IMR-90 (cell line): ENCODE results near the gene COL25A1. TPM values are rescaled to one million over a fixed set of nuclear protein-coding genes. Genes with fewer than 3 reads are reported as not detected.

Experiments
- ATAC-seq: fragments of 200-7000 bp; cut with Tn5 transposase; 2 replicates; pipeline ENCODE4 v1.9.1; 2020; ENCODE audit warnings: low read depth, mild to moderate bottlenecking, moderate library complexity
- BruUV-seq: library from RNA; stranded (reverse); fragments of 400-500 nt; replicated peaks from 2 replicates; lab custom pipeline; 2021; lab: Mats Ljungman, UMichigan
- CTCF ChIA-PET: fragments of 300-600 bp; formaldehyde crosslinking; extraction: SDS; loops from one replicate; lab custom pipeline; 2021; ENCODE audit warnings: antibody characterized with exemption; lab: Yijun Ruan, JAX
- POLR2A ChIA-PET: fragments of 300-600 bp; sonication (Branson Sonifier 250); formaldehyde crosslinking; loops from one replicate; lab custom pipeline; 2022; ENCODE audit warnings: antibody characterized with exemption; ENCODE audit not compliant: unreplicated experiment; lab: Charles Lee
- DNase-seq: peaks from one replicate; pipeline ENCODE4 v3.0.0; 2013
- H2AFZ ChIP-seq: replicated peaks from 2 replicates; pipeline ENCODE3; 2013; ENCODE audit warnings: low read length, mild to moderate bottlenecking; ENCODE audit not compliant: poor library complexity
- H2AK5ac ChIP-seq: 2 replicates; pipeline ENCODE4 v1.6.1; 2013; ENCODE audit warnings: low read depth, low read length, inconsistent platforms
- H2AK9ac ChIP-seq: replicated peaks from 2 replicates; pipeline ENCODE3; 2013; ENCODE audit warnings: mild to moderate bottlenecking, low read depth, low read length, moderate library complexity; ENCODE audit not compliant: poor library complexity
- H2BK120ac ChIP-seq: 2 replicates; pipeline ENCODE4 v1.6.1; 2013; ENCODE audit warnings: low read depth, low read length, inconsistent platforms
- H2BK15ac ChIP-seq: 3 replicates; pipeline ENCODE4 v1.6.1; 2013; ENCODE audit warnings: low read depth, low read length, inconsistent platforms
- H2BK20ac ChIP-seq: 2 replicates; pipeline ENCODE4 v1.6.1; 2013; ENCODE audit warnings: low read depth, mild to moderate bottlenecking, inconsistent platforms, low read length, moderate library complexity
- H2BK5ac ChIP-seq: 2 replicates; pipeline ENCODE4 v1.6.1; 2013; ENCODE audit warnings: mild to moderate bottlenecking, low read depth, low read length, inconsistent platforms; ENCODE audit not compliant: poor library complexity, severe bottlenecking
- H3K14ac ChIP-seq: replicated peaks from 2 replicates; pipeline ENCODE4 v1.6.1; 2013; ENCODE audit warnings: low read depth, low read length, inconsistent platforms
- H3K18ac ChIP-seq: 2 replicates; pipeline ENCODE4 v1.6.1; 2013; ENCODE audit warnings: low read depth, low read length, control low read depth
- H3K23ac ChIP-seq: 2 replicates; pipeline ENCODE4 v1.6.1; 2013; ENCODE audit warnings: low read depth, low read length, inconsistent platforms
- H3K27ac ChIP-seq: 2 replicates; pipeline ENCODE4 v1.5.1; 2013; ENCODE audit warnings: mild to moderate bottlenecking, control low read depth, low read length; ENCODE audit not compliant: insufficient read depth
- H3K27me3 ChIP-seq: 2 replicates; pipeline ENCODE4 v1.6.1; 2013; ENCODE audit warnings: low read length; ENCODE audit not compliant: control insufficient read depth, insufficient read depth
- H3K36me3 ChIP-seq: 2 replicates; pipeline ENCODE4 v1.6.1; 2013; ENCODE audit warnings: low read length, mixed read lengths; ENCODE audit not compliant: control insufficient read depth, insufficient read depth
- H3K4ac ChIP-seq: 2 replicates; pipeline ENCODE4 v1.6.1; 2013; ENCODE audit warnings: low read depth, low read length, inconsistent platforms
- H3K4me1 ChIP-seq: 2 replicates; pipeline ENCODE4 v1.6.1; 2013; ENCODE audit warnings: low read length, mixed read lengths; ENCODE audit not compliant: control insufficient read depth, insufficient read depth
- H3K4me2 ChIP-seq: 2 replicates; pipeline ENCODE4 v1.6.1; 2013; ENCODE audit warnings: low read depth, mild to moderate bottlenecking, control low read depth, low read length, moderate library complexity
- H3K4me3 ChIP-seq: 2 replicates; pipeline ENCODE4 v1.5.1; 2013; ENCODE audit warnings: low read depth, mild to moderate bottlenecking, control low read depth, low read length, moderate library complexity; ENCODE audit not compliant: insufficient read depth
- H3K56ac ChIP-seq: 2 replicates; pipeline ENCODE4 v1.6.1; 2013; ENCODE audit warnings: low read length, inconsistent platforms; ENCODE audit not compliant: insufficient read depth; ENCODE audit errors: extremely low read depth
- H3K79me1 ChIP-seq, 2 experiments: 2 replicates each; pipeline ENCODE4 v1.6.1; 2013; ENCODE audit warnings: low read length in 2 of 2, inconsistent platforms in 1 of 2, low read depth in 1 of 2
- H3K9ac ChIP-seq: 2 replicates; pipeline ENCODE4 v1.6.1; 2013; ENCODE audit warnings: low read depth, low read length, control low read depth
- H3K9me1 ChIP-seq: 2 replicates; pipeline ENCODE4 v1.6.1; 2013; ENCODE audit warnings: low read length, inconsistent platforms; ENCODE audit not compliant: insufficient read depth
- H3K9me3 ChIP-seq: 2 replicates; pipeline ENCODE4 v1.6.1; 2013; ENCODE audit warnings: low read length; ENCODE audit not compliant: control insufficient read depth, insufficient read depth
- H4K20me1 ChIP-seq: 2 replicates; pipeline ENCODE4 v1.6.1; 2013; ENCODE audit warnings: low read length, inconsistent platforms; ENCODE audit not compliant: insufficient read depth
- H4K5ac ChIP-seq: 2 replicates; pipeline ENCODE4 v1.6.1; 2013; ENCODE audit warnings: mild to moderate bottlenecking, low read depth, low read length, control low read depth
- H4K8ac ChIP-seq, 2 experiments: 2 replicates each; pipeline ENCODE4 v1.6.1; 2013; ENCODE audit warnings: low read depth in 2 of 2, low read length in 2 of 2, control low read depth in 1 of 2, inconsistent platforms in 1 of 2
- H4K91ac ChIP-seq: 2 replicates; pipeline ENCODE4 v1.6.1; 2013; ENCODE audit warnings: low read depth, low read length, inconsistent platforms; ENCODE audit not compliant: insufficient read depth
- BHLHE40 ChIP-seq: fragments of 150-350 bp; IDR thresholded peaks from 2 replicates; pipeline ENCODE4 v1.6.1; 2016; ENCODE audit warnings: mild to moderate bottlenecking, low read depth, low read length
- CEBPB ChIP-seq: IDR thresholded peaks from 2 replicates; pipeline ENCODE4 v1.6.1; 2012; ENCODE audit warnings: low read depth, low read length, improper control_type of control experiment
- CHD1 ChIP-seq: IDR thresholded peaks from 2 replicates; pipeline ENCODE4 v1.6.1; 2012; ENCODE audit warnings: low read depth, low read length, improper control_type of control experiment
- CTCF ChIP-seq: conservative IDR thresholded peaks from 2 replicates; pipeline ENCODE4 v1.5.1; 2012; ENCODE audit warnings: mild to moderate bottlenecking, low read depth, low read length, improper control_type of control experiment
- ELK1 ChIP-seq: fragments of 150-350 bp; IDR thresholded peaks from 2 replicates; pipeline ENCODE4 v1.6.1; 2016; ENCODE audit warnings: low read depth, mild to moderate bottlenecking, low read length, moderate library complexity, borderline replicate concordance
- FOS ChIP-seq: fragments of 150-350 bp; IDR thresholded peaks from 2 replicates; pipeline ENCODE4 v1.6.1; 2016; ENCODE audit warnings: low read depth, low read length
- MAFK ChIP-seq: IDR thresholded peaks from 2 replicates; pipeline ENCODE4 v1.6.1; 2012; ENCODE audit warnings: low read depth, low read length, improper control_type of control experiment
- NFE2L2 ChIP-seq: fragments of 150-350 bp; IDR thresholded peaks from 2 replicates; pipeline ENCODE4 v1.6.1; 2016; ENCODE audit warnings: low read depth, mild to moderate bottlenecking, low read length
- RAD21 ChIP-seq: IDR thresholded peaks from 2 replicates; pipeline ENCODE4 v1.6.1; 2012; ENCODE audit warnings: low read length, improper control_type of control experiment
- RCOR1 ChIP-seq: IDR thresholded peaks from 2 replicates; pipeline ENCODE4 v1.6.1; 2012; ENCODE audit warnings: mild to moderate bottlenecking, low read length, improper control_type of control experiment; ENCODE audit not compliant: insufficient replicate concordance
- USF2 ChIP-seq: fragments of 150-350 bp; IDR thresholded peaks from 2 replicates; pipeline ENCODE4 v1.6.1; 2017; ENCODE audit warnings: mild to moderate bottlenecking, antibody characterized with exemption, low read length, low read depth
- whole genome bisulfite sequencing, 2 experiments: methylation state at CpG; one replicate each; pipeline versions ENCODE4 v1.1.5 to v1.1.7; 2013; ENCODE audit warnings: missing lambda C conversion rate in 2 of 2; ENCODE audit not compliant: insufficient read length in 1 of 2; ENCODE audit errors: extremely low coverage in 2 of 2; 5-methylcytosine and 5-hydroxymethylcytosine counted together
- dilution Hi-C: fragments of 300-500 bp; cut with HindIII; formaldehyde crosslinking; loops from one replicate; pipeline ENCODE4 v1.14.3; 2018; ENCODE audit warnings: low sequenced_read_pairs; ENCODE audit not compliant: unreplicated experiment
- in situ Hi-C: fragments of 300-500 bp; cut with MboI; formaldehyde crosslinking; loops from 3 replicates; pipeline ENCODE4 v1.14.3; 2019; ENCODE audit warnings: low sequenced_read_pairs, inconsistent platforms, mixed read lengths
- intact Hi-C: fragments of 100-400 bp; cut with micrococcal nuclease; formaldehyde crosslinking; loops from 2 replicates; pipeline ENCODE4 v1.10.0; 2022
- polyA plus RNA-seq, 3 experiments: library from polyadenylated mRNA; depleted of rRNA; stranded (reverse); fragments of >200 nt; gene quantifications; 2 replicates each; pipeline ENCODE4 v1.2.3, GENCODE V29; 2012; ENCODE audit warnings: low replicate concordance in 1 of 3
- total RNA-seq: library from RNA; depleted of rRNA; stranded (reverse); fragments of >200 nt; gene quantifications from 2 replicates; pipeline ENCODE4 v1.2.3, GENCODE V29; 2012

The COL25A1 gene
- total and polyA plus RNA-seq, 2 of the 4 experiments (the other 2 are of a cell fraction) = under 0.01 to 0.05 TPM

GRCh38 chr4:108943976-108944591 is 358.4 kb downstream of the COL25A1 start:
- no peak overlapping the region for H3K4ac ChIP-seq
- no peak overlapping the region for H2AK9ac ChIP-seq
- no peaks in the 10 kb centered on the region for H3K4me1 ChIP-seq
- no peak overlapping the region for H4K91ac ChIP-seq
- H2AK5ac ChIP-seq = no peak overlapping the region
- CTCF ChIA-PET = no interaction called here
- in situ Hi-C loops = no loop called here
- no peak overlapping the region for H2BK5ac ChIP-seq
- no peak overlapping the region for H3K4me2 ChIP-seq
- no peak overlapping the region for H3K27ac ChIP-seq
- H3K56ac ChIP-seq = no peak overlapping the region
- no peaks in the 10 kb centered on the region for H4K20me1 ChIP-seq
- H2BK15ac ChIP-seq = no peak overlapping the region
- no peaks in the 10 kb centered on the region for H3K36me3 ChIP-seq
- DNase-seq (no peak), ATAC-seq (no peak)
- H3K79me1 ChIP-seq = no peaks in the 10 kb centered on the region
- dilution Hi-C loops = no loop called here
- intact Hi-C loops = no loop called here
- H2AFZ ChIP-seq = no peak overlapping the region
- no peak overlapping the region for H2BK120ac ChIP-seq
- H3K4me3 ChIP-seq = no peak overlapping the region
- no peak overlapping the region for H3K23ac ChIP-seq
- no peaks in the 10 kb centered on the region; the same call in 1 of the 2 replicates for H3K9me1 ChIP-seq
- H4K8ac ChIP-seq = no peak overlapping the region
- WGBS, 2 experiments = no CpG with 5 or more reads among the region's 4 CpGs
- no peak overlapping the region for H2BK20ac ChIP-seq
- no peak overlapping the region for H3K9ac ChIP-seq
- no peak overlapping the region for H3K18ac ChIP-seq
- TF ChIP-seq ELK1 (no peak), FOS (no peak), CTCF (no peak), CHD1 (no peak), RAD21 (no peak), CEBPB (no peak), MAFK (no peak), NFE2L2 (no peak), BHLHE40 (no peak), USF2 (no peak), RCOR1 (no peak)
- POLR2A ChIA-PET = no interaction called here
- no TSS peak for BruUV-seq
- no peak overlapping the region for H4K5ac ChIP-seq
- H3K9me3 ChIP-seq = no peaks in the 10 kb centered on the region
- H3K14ac ChIP-seq = no peak overlapping the region
- H3K27me3 ChIP-seq = no peaks in the 10 kb centered on the region
